Upper lobe of right lung (tissue), 1 donor: ENCODE results near the gene STK17A. TPM values are rescaled to one million over a fixed set of nuclear protein-coding genes. Genes with fewer than 3 reads are reported as not detected.

Source experiments
- ATAC-seq: fragments of 200-7000 bp; cut with Tn5 transposase; one replicate; pipeline ENCODE4 v1.9.1; 2020; ENCODE audit warnings: mild to moderate bottlenecking, moderate library complexity
- DNase-seq: peaks from one replicate; pipeline ENCODE4 v3.0.0-alpha.2; 2020
- H3K27ac ChIP-seq: fragments of 200-600 bp; one replicate; pipeline ENCODE4 v1.8.0; 2022
- H3K27me3 ChIP-seq: fragments of 200-600 bp; one replicate; pipeline ENCODE4 v1.8.0; 2022; ENCODE audit warnings: mild to moderate bottlenecking
- H3K36me3 ChIP-seq: fragments of 200-600 bp; one replicate; pipeline ENCODE4 v1.8.0; 2022
- H3K4me1 ChIP-seq: fragments of 200-600 bp; one replicate; pipeline ENCODE4 v1.8.0; 2022
- H3K4me3 ChIP-seq: fragments of 200-600 bp; one replicate; pipeline ENCODE4 v1.8.0; 2022; ENCODE audit warnings: mild to moderate bottlenecking
- H3K9me3 ChIP-seq: fragments of 200-600 bp; one replicate; pipeline ENCODE4 v1.8.0; 2022
- intact Hi-C: fragments of 100-400 bp; cut with DNase I; formaldehyde crosslinking; loops from one replicate; pipeline ENCODE4 v1.11.0; 2022
- total RNA-seq: library from RNA; stranded (reverse); fragmentation: NEBNext Ultra II Directional; extraction: Animal tissue kit (Norgen Biotek cat#: 25700); gene quantifications from one replicate; pipeline ENCODE4 v1.2.1, GENCODE V29; 2021
- TF ChIP-seq, protein P1 (sequence below): fragments of 200-600 bp; IDR thresholded peaks from one replicate; pipeline ENCODE4 v1.8.0; 2022; ENCODE audit warnings: antibody characterized with exemption
- donor health status: DM: no; HTN: yes; CAD: no; lungs with severe emphysema.

The STK17A gene
- total RNA-seq, 1 donor from 2014 or later: 35.4 TPM

DNA sequence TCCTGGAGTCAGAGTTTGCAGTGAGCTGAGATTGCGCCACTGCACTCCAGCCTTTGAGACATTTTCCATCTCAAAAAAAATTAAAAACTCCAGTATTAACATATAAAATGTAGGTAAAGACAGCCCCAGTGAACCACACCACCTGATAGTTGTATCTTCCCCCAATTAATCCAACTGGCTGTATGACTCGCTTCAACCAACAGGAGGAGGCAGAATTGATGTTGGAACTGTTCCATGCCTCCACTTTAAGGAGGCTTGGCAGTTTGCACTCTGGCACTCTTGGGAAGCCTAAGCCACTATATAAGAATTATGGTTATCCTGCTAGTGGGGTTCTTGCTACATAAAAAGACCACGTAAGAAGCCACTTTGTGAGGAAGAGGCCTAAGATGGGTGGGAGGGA lies 72.7 kb downstream of the STK17A start:
- Histone ChIP-seq H3K27ac (no peak overlapping the region), H3K36me3 (no peaks in the 10 kb centered on the region), H3K27me3 (no peaks in the 10 kb centered on the region), H3K9me3 (no peaks in the 10 kb centered on the region), H3K4me3 (no peak overlapping the region), H3K4me1 (peaks cover 17% of the 10 kb centered on the region)
- intact Hi-C loops: no loop called here
- DNase-seq (no peak), ATAC-seq (no peak)
- TF ChIP-seq, protein P1, sequence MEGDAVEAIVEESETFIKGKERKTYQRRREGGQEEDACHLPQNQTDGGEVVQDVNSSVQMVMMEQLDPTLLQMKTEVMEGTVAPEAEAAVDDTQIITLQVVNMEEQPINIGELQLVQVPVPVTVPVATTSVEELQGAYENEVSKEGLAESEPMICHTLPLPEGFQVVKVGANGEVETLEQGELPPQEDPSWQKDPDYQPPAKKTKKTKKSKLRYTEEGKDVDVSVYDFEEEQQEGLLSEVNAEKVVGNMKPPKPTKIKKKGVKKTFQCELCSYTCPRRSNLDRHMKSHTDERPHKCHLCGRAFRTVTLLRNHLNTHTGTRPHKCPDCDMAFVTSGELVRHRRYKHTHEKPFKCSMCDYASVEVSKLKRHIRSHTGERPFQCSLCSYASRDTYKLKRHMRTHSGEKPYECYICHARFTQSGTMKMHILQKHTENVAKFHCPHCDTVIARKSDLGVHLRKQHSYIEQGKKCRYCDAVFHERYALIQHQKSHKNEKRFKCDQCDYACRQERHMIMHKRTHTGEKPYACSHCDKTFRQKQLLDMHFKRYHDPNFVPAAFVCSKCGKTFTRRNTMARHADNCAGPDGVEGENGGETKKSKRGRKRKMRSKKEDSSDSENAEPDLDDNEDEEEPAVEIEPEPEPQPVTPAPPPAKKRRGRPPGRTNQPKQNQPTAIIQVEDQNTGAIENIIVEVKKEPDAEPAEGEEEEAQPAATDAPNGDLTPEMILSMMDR: no peak

DNA sequence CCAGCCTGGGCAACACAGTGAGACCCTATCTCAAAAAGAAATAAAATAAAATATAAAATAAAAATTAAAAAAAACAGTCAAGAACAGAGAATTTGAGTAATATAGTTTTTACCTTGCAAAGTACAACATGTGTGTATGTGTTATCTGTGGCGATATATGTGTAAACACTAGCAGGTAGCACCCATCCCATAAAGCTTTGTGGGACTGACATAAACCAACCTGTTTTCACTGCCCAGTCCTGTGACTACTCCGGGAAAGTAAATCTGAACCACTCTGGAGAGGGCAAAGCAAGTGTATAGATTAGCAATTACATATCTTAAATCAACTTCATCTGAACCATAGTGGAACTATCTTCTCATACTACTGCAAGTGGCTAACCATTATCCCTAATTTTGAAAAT lies 74.1 kb downstream of the STK17A start:
- TF ChIP-seq, protein P1: no peak
- H3K36me3 ChIP-seq: no peaks in the 10 kb centered on the region
- DNase-seq (no peak), ATAC-seq (no peak)
- H3K27ac ChIP-seq: no peak overlapping the region
- H3K9me3 ChIP-seq: no peaks in the 10 kb centered on the region
- H3K4me1 ChIP-seq: peaks cover 6% of the 10 kb centered on the region
- no peak overlapping the region for H3K4me3 ChIP-seq
- H3K27me3 ChIP-seq: no peaks in the 10 kb centered on the region
- intact Hi-C loops: no loop called here

- H3K27ac ChIP-seq: no peak overlapping the region
These were observed 76.0 kb downstream of the STK17A start for GRCh38 chr7:43658718-43659548.

GRCh38 chr7:43659549-43659896 lies 76.6 kb downstream of the STK17A start:
- TF ChIP-seq, protein P1: no peak
- peaks cover 6% of the 10 kb centered on the region for H3K4me1 ChIP-seq
- ATAC-seq: no peak

More at GRCh38 chr7:43658718-43659548, 76.0 kb downstream of the STK17A start:
- Histone ChIP-seq H3K4me1 (peaks cover 6% of the 10 kb centered on the region), H3K27me3 (no peaks in the 10 kb centered on the region), H3K9me3 (no peaks in the 10 kb centered on the region), H3K36me3 (no peaks in the 10 kb centered on the region), H3K4me3 (no peak overlapping the region)
- ATAC-seq (no peak), DNase-seq (no peak)
- intact Hi-C loops: no loop called here
- TF ChIP-seq, protein P1: no peak

DNA sequence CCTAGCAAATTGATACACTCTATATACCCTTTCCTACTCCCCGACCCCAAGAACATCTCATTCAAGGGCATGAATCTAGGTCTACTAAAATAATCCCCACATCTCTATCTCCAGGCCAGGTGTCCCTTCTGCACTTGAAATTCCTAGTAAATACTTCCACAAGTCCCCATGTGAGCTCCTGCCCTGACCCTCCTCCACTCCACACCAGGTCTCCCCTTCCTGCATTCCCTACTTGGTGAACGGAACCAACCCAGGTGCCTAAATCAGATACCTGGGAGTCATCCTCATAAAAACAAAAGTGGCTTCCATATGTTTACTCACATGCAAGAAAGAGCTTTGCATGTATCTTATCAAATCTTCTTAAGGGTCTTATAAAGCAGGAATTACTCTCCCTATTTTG lies 77.2 kb downstream of the STK17A start:
- TF ChIP-seq, protein P1: no peak
- Histone ChIP-seq H3K27ac (no peak overlapping the region), H3K9me3 (no peaks in the 10 kb centered on the region), H3K4me1 (peaks cover 6% of the 10 kb centered on the region), H3K4me3 (no peak overlapping the region), H3K27me3 (no peaks in the 10 kb centered on the region), H3K36me3 (no peaks in the 10 kb centered on the region)
- no peak for DNase-seq
- ATAC-seq: no peak
- intact Hi-C loops: no loop called here

More at GRCh38 chr7:43659549-43659896, 76.6 kb downstream of the STK17A start:
- DNase-seq: no peak
- no peaks in the 10 kb centered on the region for H3K9me3 ChIP-seq
- H3K36me3 ChIP-seq: no peaks in the 10 kb centered on the region
- H3K27ac ChIP-seq: no peak overlapping the region
- intact Hi-C loops: no loop called here
- no peak overlapping the region for H3K4me3 ChIP-seq
- no peaks in the 10 kb centered on the region for H3K27me3 ChIP-seq
